Breast epithelium (tissue), 3 donors: Measurements from ENCODE around the gene USP11.

Experiments used
- CTCF ChIP-seq, 3 donors: fragments of 450-650 bp; IDR thresholded peaks; one replicate each; pipeline ENCODE4 v1.5.1; 2016 to 2017; ENCODE audit warnings: antibody characterized with exemption in 3 of 3, mild to moderate bottlenecking in 3 of 3, moderate library complexity in 3 of 3
- POLR2A ChIP-seq: fragments of 450-650 bp; IDR thresholded peaks from one replicate; pipeline ENCODE4 v1.6.1; 2016; ENCODE audit warnings: antibody characterized with exemption, mild to moderate bottlenecking, moderate library complexity

- TF ChIP-seq CTCF (IDR thresholded peaks at IDR 0.05) (no peak), POLR2A (no peak)
Observed at GRCh38 chrX:47190445-47191269, 42.2 kb upstream of the USP11 start.
